Measurements from ENCODE around the gene APPBP2. TPM values are rescaled to one million over a fixed set of nuclear protein-coding genes. Genes with fewer than 3 reads are reported as not detected.
A peak's percentile ranks its signal among the peaks of the same experiment; 100 is the strongest.

The APPBP2 gene
- total RNA-seq, 2 donors from 2014 or later: 17.5 to 26.7 TPM

DNA sequence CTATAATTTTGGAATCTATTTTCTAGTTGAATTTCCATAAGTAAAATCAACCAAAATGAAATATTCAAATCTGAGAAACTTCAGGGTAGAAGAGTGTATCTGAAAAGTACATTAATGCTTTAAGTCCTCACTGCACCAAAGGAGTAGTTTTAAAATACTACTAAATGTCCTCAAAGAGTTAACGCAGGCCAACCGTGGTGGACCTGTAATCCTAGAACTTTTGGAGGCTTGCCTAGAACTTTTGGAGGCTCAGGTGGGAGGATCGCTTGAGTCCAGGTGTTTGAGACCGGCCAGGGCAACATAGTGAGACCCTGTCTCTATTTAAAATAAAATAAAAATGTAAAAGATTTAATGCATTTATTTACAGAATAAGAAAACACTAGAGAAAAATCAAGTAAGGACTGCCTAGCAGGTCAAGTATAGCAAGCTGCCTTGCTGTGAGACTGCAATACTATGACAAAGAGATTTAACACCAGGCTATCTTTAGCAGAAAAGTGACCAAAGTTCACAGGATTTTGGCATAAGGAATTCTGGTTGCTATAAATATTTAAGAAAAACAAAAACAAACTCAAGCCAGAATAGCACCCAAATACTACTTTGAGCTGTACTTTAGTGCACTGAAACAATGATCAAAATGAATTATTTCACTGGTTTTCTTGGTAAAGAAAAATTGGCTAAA lies 62.7 kb downstream of the APPBP2 start:
- H3K27me3 Mint-ChIP-seq: no peaks in the 10 kb centered on the region

DNA sequence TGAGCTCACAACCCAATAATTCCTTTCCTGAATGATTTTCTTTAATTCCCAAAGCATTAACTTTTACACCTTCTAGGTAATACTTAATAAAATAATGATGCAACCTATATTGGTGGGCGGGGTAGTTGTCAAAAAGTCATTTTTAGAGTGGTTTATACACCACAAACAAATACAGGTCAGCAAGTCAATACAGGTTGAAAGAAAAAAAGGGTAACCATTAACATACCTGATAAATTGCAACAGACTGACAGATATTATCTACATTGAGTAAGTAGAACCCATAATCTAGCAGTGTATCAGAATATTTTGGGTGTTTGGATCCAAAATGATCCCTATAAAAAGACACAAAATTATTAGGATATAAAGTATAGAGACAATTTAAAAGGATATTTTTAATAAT lies 64.5 kb downstream of the APPBP2 start:
- H3K4me3 Mint-ChIP-seq: no peak overlapping the region
- H3K9me3 ChIP-seq (ENCODE audit: control insufficient read depth, low read length, poor library complexity, severe bottlenecking): no peaks in the 10 kb centered on the region
- peaks cover 13% of the 10 kb centered on the region for H3K36me3 Mint-ChIP-seq (ENCODE audit: low read depth)
- DNase-seq: no peak
- no peak for ATAC-seq
- H3K27me3 Mint-ChIP-seq: no peaks in the 10 kb centered on the region
- H3K27ac Mint-ChIP-seq: no peak overlapping the region
- peaks cover 8% of the 10 kb centered on the region for H3K4me1 Mint-ChIP-seq

More for the DNA sequence above, 62.7 kb downstream of the APPBP2 start:
- H3K36me3 Mint-ChIP-seq (ENCODE audit: low read depth): peaks cover 7% of the 10 kb centered on the region
- ATAC-seq (no peak), DNase-seq (no peak)
- peaks cover 8% of the 10 kb centered on the region for H3K4me1 Mint-ChIP-seq
- no peaks in the 10 kb centered on the region for H3K9me3 ChIP-seq (ENCODE audit: control insufficient read depth, low read length, poor library complexity, severe bottlenecking)
- no peak overlapping the region for H3K4me3 Mint-ChIP-seq
- H3K27ac Mint-ChIP-seq: no peak overlapping the region

- H3K36me3 Mint-ChIP-seq (ENCODE audit: low read depth): peaks cover 12% of the 10 kb centered on the region
- peak overlapping the region; percentile 6 for H3K27ac Mint-ChIP-seq
- ATAC-seq (no peak), DNase-seq (no peak)
- H3K27me3 Mint-ChIP-seq: no peaks in the 10 kb centered on the region
- H3K4me1 Mint-ChIP-seq: peaks cover 8% of the 10 kb centered on the region
- no peak overlapping the region for H3K4me3 Mint-ChIP-seq
- no peaks in the 10 kb centered on the region for H3K9me3 ChIP-seq (ENCODE audit: control insufficient read depth, low read length, poor library complexity, severe bottlenecking)
These were observed 68.9 kb downstream of the APPBP2 start for GRCh38 chr17:60457148-60457547.

DNA sequence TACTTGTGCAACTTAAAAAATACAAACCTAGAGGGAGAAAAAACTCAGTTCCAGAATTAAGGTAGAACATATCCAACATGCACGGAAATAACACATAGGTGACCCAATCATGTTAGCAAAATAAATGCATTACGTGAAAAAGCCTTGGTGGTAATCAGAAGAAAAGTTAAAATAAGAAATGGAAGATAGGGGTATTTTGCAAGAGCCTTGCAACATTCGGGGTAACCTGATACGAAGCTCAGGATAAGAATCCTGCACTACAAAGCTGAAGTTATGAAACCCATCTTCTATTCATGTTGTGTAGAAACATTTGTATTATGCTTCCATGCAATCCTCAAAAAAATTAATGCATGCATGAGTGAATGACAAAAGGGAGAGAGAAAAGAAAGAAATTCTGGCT lies 70.7 kb downstream of the APPBP2 start:
- no peak overlapping the region for H3K27ac Mint-ChIP-seq
- peaks cover 8% of the 10 kb centered on the region for H3K4me1 Mint-ChIP-seq
- no peaks in the 10 kb centered on the region for H3K27me3 Mint-ChIP-seq
- H3K4me3 Mint-ChIP-seq: no peak overlapping the region
- peaks cover 12% of the 10 kb centered on the region for H3K36me3 Mint-ChIP-seq (ENCODE audit: low read depth)
- H3K9me3 ChIP-seq (ENCODE audit: control insufficient read depth, low read length, poor library complexity, severe bottlenecking): no peaks in the 10 kb centered on the region
- ATAC-seq: no peak
- no peak for DNase-seq

GRCh38 chr17:60451965-60452364 lies 74.1 kb downstream of the APPBP2 start:
- Mint-ChIP-seq H3K4me1 (peaks cover 6% of the 10 kb centered on the region), H3K27me3 (no peaks in the 10 kb centered on the region), H3K36me3 (ENCODE audit: low read depth) (peaks cover 7% of the 10 kb centered on the region), H3K4me3 (no peak overlapping the region), H3K27ac (no peak overlapping the region)
- DNase-seq (no peak), ATAC-seq (no peak)
- no peaks in the 10 kb centered on the region for H3K9me3 ChIP-seq (ENCODE audit: control insufficient read depth, low read length, poor library complexity, severe bottlenecking)

GRCh38 chr17:60451071-60451470 lies 75.0 kb downstream of the APPBP2 start:
- no peaks in the 10 kb centered on the region for H3K27me3 Mint-ChIP-seq
- H3K4me1 Mint-ChIP-seq: peaks cover 2% of the 10 kb centered on the region
- no peaks in the 10 kb centered on the region for H3K9me3 ChIP-seq (ENCODE audit: control insufficient read depth, low read length, poor library complexity, severe bottlenecking)
- H3K4me3 Mint-ChIP-seq: no peak overlapping the region
- no peak for DNase-seq
- ATAC-seq: no peak
- H3K36me3 Mint-ChIP-seq (ENCODE audit: low read depth): peaks cover 2% of the 10 kb centered on the region
- H3K27ac Mint-ChIP-seq: no peak overlapping the region

DNA sequence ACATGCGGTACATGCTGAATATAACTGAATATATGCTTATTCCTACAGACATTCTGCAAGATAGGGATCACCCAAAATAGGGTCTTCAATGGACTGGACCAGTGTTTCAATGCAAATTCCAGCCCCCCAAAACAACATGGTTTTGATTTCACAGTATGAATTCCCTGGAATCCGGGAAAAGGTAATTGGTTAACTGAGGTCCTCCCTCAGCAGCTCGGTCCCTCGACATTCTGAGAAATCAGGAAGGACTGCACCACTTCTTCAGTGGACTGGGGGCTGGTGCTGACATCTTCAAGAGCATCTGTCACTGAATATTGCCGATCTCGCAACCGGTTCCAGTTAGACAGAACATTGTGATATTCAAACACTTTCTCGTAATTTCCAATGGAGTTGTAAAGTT lies 78.7 kb downstream of the APPBP2 start:
- peaks cover 2% of the 10 kb centered on the region for H3K36me3 Mint-ChIP-seq (ENCODE audit: low read depth)
- no peaks in the 10 kb centered on the region for H3K27me3 Mint-ChIP-seq
- no peaks in the 10 kb centered on the region for H3K9me3 ChIP-seq (ENCODE audit: control insufficient read depth, low read length, poor library complexity, severe bottlenecking)
- no peak overlapping the region for H3K4me3 Mint-ChIP-seq
- H3K4me1 Mint-ChIP-seq: no peaks in the 10 kb centered on the region
- no peak overlapping the region for H3K27ac Mint-ChIP-seq
- ATAC-seq: no peak
- no peak for DNase-seq

GRCh38 chr17:60445144-60445543 lies 80.9 kb downstream of the APPBP2 start:
- Mint-ChIP-seq H3K4me3 (no peak overlapping the region), H3K27me3 (no peaks in the 10 kb centered on the region), H3K4me1 (peaks cover 2% of the 10 kb centered on the region), H3K27ac (no peak overlapping the region), H3K36me3 (ENCODE audit: low read depth) (peaks cover 2% of the 10 kb centered on the region)
- H3K9me3 ChIP-seq (ENCODE audit: control insufficient read depth, low read length, poor library complexity, severe bottlenecking): no peaks in the 10 kb centered on the region
- DNase-seq (no peak), ATAC-seq (no peak)

GRCh38 chr17:60443713-60444112 lies 82.3 kb downstream of the APPBP2 start:
- H3K9me3 ChIP-seq (ENCODE audit: control insufficient read depth, low read length, poor library complexity, severe bottlenecking): no peaks in the 10 kb centered on the region
- peaks cover 2% of the 10 kb centered on the region for H3K4me1 Mint-ChIP-seq
- no peak overlapping the region for H3K4me3 Mint-ChIP-seq
- H3K27me3 Mint-ChIP-seq: no peaks in the 10 kb centered on the region
- no peak overlapping the region for H3K27ac Mint-ChIP-seq
- no peaks in the 10 kb centered on the region for H3K36me3 Mint-ChIP-seq (ENCODE audit: low read depth)
- ATAC-seq: no peak
- DNase-seq: no peak

GRCh38 chr17:60442271-60443173 lies 83.5 kb downstream of the APPBP2 start:
- H3K27ac Mint-ChIP-seq: peak overlapping the region; percentile 72
- no peaks in the 10 kb centered on the region for H3K36me3 Mint-ChIP-seq (ENCODE audit: low read depth)
- no peak for DNase-seq
- no peaks in the 10 kb centered on the region for H3K27me3 Mint-ChIP-seq
- H3K4me1 Mint-ChIP-seq: peaks cover 2% of the 10 kb centered on the region
- no peaks in the 10 kb centered on the region for H3K9me3 ChIP-seq (ENCODE audit: control insufficient read depth, low read length, poor library complexity, severe bottlenecking)
- H3K4me3 Mint-ChIP-seq: no peak overlapping the region
- no peak for ATAC-seq

DNA sequence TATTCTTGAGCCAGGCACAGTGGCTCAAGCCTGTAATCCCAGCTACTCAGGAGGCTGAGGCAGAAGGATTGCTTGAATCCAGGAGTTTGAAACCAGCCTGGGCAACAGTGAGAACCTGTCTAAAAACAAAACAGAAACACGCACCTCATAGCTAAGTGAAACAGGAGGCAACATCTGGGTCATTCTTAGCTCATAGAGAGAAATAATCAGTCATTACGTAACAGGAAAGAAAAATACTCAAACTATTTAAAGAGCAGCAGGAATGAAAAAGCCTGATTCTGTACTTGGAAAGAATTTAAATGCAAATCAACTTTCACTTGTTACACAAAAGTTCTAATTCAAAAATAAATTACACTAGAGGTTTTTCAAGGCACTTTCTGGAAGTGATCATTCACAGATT lies 86.5 kb downstream of the APPBP2 start:
- DNase-seq (no peak), ATAC-seq (no peak)
- Mint-ChIP-seq H3K27ac (no peak overlapping the region), H3K27me3 (peaks cover 6% of the 10 kb centered on the region), H3K4me3 (no peak overlapping the region), H3K4me1 (peaks cover 4% of the 10 kb centered on the region), H3K36me3 (ENCODE audit: low read depth) (no peaks in the 10 kb centered on the region)
- no peaks in the 10 kb centered on the region for H3K9me3 ChIP-seq (ENCODE audit: control insufficient read depth, low read length, poor library complexity, severe bottlenecking)

GRCh38 chr17:60436676-60437075 lies 89.4 kb downstream of the APPBP2 start:
- no peaks in the 10 kb centered on the region for H3K9me3 ChIP-seq (ENCODE audit: control insufficient read depth, low read length, poor library complexity, severe bottlenecking)
- no peak for ATAC-seq
- DNase-seq: no peak
- H3K27ac Mint-ChIP-seq: no peak overlapping the region
- peaks cover 13% of the 10 kb centered on the region for H3K27me3 Mint-ChIP-seq
- peaks cover 4% of the 10 kb centered on the region for H3K4me1 Mint-ChIP-seq
- no peak overlapping the region for H3K4me3 Mint-ChIP-seq
- H3K36me3 Mint-ChIP-seq (ENCODE audit: low read depth): peaks cover 2% of the 10 kb centered on the region

- ATAC-seq: peak; percentile 75
- Mint-ChIP-seq H3K36me3 (ENCODE audit: low read depth) (peaks cover 2% of the 10 kb centered on the region), H3K27ac (no peak overlapping the region), H3K4me3 (no peak overlapping the region), H3K27me3 (peaks cover 17% of the 10 kb centered on the region), H3K4me1 (peaks cover 3% of the 10 kb centered on the region)
- H3K9me3 ChIP-seq (ENCODE audit: control insufficient read depth, low read length, poor library complexity, severe bottlenecking): no peaks in the 10 kb centered on the region
- DNase-seq: peak in 1 of 3 donors; percentile 51
These were observed 90.5 kb downstream of the APPBP2 start for GRCh38 chr17:60435244-60436167.

All from T-helper 17 cell (primary cell).